Activated T-helper 2 cell treated with anti-CD3 and anti-CD28 coated beads, Interferon-gamma antibody, Interleukin-2, Interleukin-4, amounts not matched to agents 10 μg/mL and 5 μg/mL and 100 μg/mL, durations not matched to agents 14 hours and 24 hours and 36 hours (primary cell): ENCODE measurements around the gene PIWIL1. TPM values are rescaled to one million over a fixed set of nuclear protein-coding genes. Genes with fewer than 3 reads are reported as not detected.

ENCODE experiments used
- total RNA-seq: library from RNA; stranded (reverse); gene quantifications from 2 replicates; pipeline ENCODE4 v1.2.3, GENCODE V29; 2022

PIWIL1 gene
- total RNA-seq, 1 donor from 2014 or later, result not detected

Other genes starting within 250 kb of the PIWIL1 start
- not detected in 2 replicates for gene FZD10, start 175.4 kb upstream of the PIWIL1 start, total RNA-seq